PC-9 (cell line): ENCODE results near the gene EYS. TPM values are rescaled to one million over a fixed set of nuclear protein-coding genes. Genes with fewer than 3 reads are reported as not detected.

ENCODE experiments used
- BruUV-seq: library from RNA; stranded (reverse); fragments of 400-500 nt; replicated peaks from 2 replicates; lab custom pipeline; 2021; lab: Mats Ljungman, UMichigan
- CTCF ChIA-PET: fragments of 300-600 bp; sonication (Branson Sonifier 250); formaldehyde crosslinking; loops from one replicate; lab custom pipeline; 2022; ENCODE audit warnings: antibody characterized with exemption; lab: Charles Lee
- POLR2A ChIA-PET: fragments of 300-600 bp; sonication (Branson Sonifier 250); formaldehyde crosslinking; loops from one replicate; lab custom pipeline; 2022; ENCODE audit warnings: antibody characterized with exemption; ENCODE audit not compliant: unreplicated experiment; lab: Charles Lee
- DNase-seq, 2 experiments: peaks; one replicate each; pipeline versions ENCODE4 v3.0.0 to v3.0.0-alpha.2; 2015 to 2022; ENCODE audit warnings: mixed read lengths in 1 of 2
- H2AFZ ChIP-seq: fragments of 200-600 bp; sonication (generic); 2 replicates; pipeline ENCODE4 v1.8.1; 2017; ENCODE audit warnings: antibody characterized with exemption
- H3F3A ChIP-seq: fragments of 200-600 bp; sonication (generic); 2 replicates; pipeline ENCODE4 v1.8.1; 2017; ENCODE audit warnings: antibody characterized with exemption, mild to moderate bottlenecking, low read depth; ENCODE audit not compliant: insufficient read depth
- H3K27ac ChIP-seq: fragments of 200-600 bp; sonication (generic); 2 replicates; pipeline ENCODE4 v1.6.1; 2016; ENCODE audit warnings: mixed run types
- H3K27me3 ChIP-seq: fragments of 200-600 bp; sonication (generic); 2 replicates; pipeline ENCODE4 v1.6.1; 2016; ENCODE audit warnings: low read depth, mixed run types; ENCODE audit not compliant: insufficient read depth
- H3K36me3 ChIP-seq: fragments of 200-600 bp; sonication (generic); 2 replicates; pipeline ENCODE4 v1.6.1; 2016; ENCODE audit warnings: low read depth, mixed run types
- H3K4me1 ChIP-seq: fragments of 200-600 bp; sonication (generic); replicated peaks from 2 replicates; pipeline ENCODE4 v1.6.1; 2016; ENCODE audit warnings: mixed run types; ENCODE audit not compliant: insufficient read depth
- H3K4me2 ChIP-seq: fragments of 200-600 bp; sonication (generic); 2 replicates; pipeline ENCODE4 v1.6.1; 2017; ENCODE audit warnings: mixed run types
- H3K4me3 ChIP-seq: fragments of 200-600 bp; sonication (generic); 2 replicates; pipeline ENCODE4 v1.6.1; 2016; ENCODE audit warnings: mixed run types
- H3K79me2 ChIP-seq: fragments of 200-600 bp; sonication (generic); 2 replicates; pipeline ENCODE4 v1.6.1; 2017; ENCODE audit warnings: low read depth, mixed run types
- H3K9me2 ChIP-seq: fragments of 200-600 bp; sonication (generic); 2 replicates; pipeline ENCODE4 v1.8.1; 2017; ENCODE audit warnings: mild to moderate bottlenecking; ENCODE audit not compliant: insufficient read depth
- H3K9me3 ChIP-seq: fragments of 200-600 bp; sonication (generic); 2 replicates; pipeline ENCODE4 v1.8.1; 2016; ENCODE audit warnings: low read depth; ENCODE audit not compliant: insufficient read depth
- H4K20me1 ChIP-seq: fragments of 200-600 bp; sonication (generic); 2 replicates; pipeline ENCODE4 v1.8.1; 2017; ENCODE audit not compliant: insufficient read depth
- CTCF ChIP-seq: fragments of 200-600 bp; sonication (generic); conservative IDR thresholded peaks from 2 replicates; pipeline ENCODE4 v1.6.1; 2017; ENCODE audit warnings: mixed run types, antibody characterized with exemption, mild to moderate bottlenecking, moderate library complexity
- EZH2 ChIP-seq: fragments of 200-600 bp; sonication (generic); IDR thresholded peaks from 2 replicates; pipeline ENCODE4 v1.8.0; 2017; ENCODE audit warnings: antibody characterized with exemption, low read depth
- intact Hi-C: fragments of 100-400 bp; cut with micrococcal nuclease; formaldehyde crosslinking; loops from one replicate; pipeline ENCODE4 v1.10.0; 2022; ENCODE audit not compliant: unreplicated experiment
- total RNA-seq: library from RNA; stranded (reverse); gene quantifications from 2 replicates; pipeline ENCODE4 v1.2.3, GENCODE V29; 2021

Gene EYS
- total RNA-seq, 1 experiment from 2014 or later, result not detected

GRCh38 chr6:63798378-63798777 is 1908.6 kb downstream of the EYS start:
- no TSS peak for BruUV-seq

GRCh38 chr6:63797721-63798120 is 1909.3 kb downstream of the EYS start:
- Histone ChIP-seq H3K4me2 (no peak overlapping the region), H3K27me3 (no peaks in the 10 kb centered on the region), H2AFZ (no peak overlapping the region), H3K27ac (no peak overlapping the region), H3K4me3 (no peak overlapping the region), H3K79me2 (no peaks in the 10 kb centered on the region), H3F3A (no peaks in the 10 kb centered on the region), H3K9me3 (no peaks in the 10 kb centered on the region), H3K4me1 (no peaks in the 10 kb centered on the region), H3K9me2 (no peaks in the 10 kb centered on the region), H4K20me1 (no peaks in the 10 kb centered on the region), H3K36me3 (no peaks in the 10 kb centered on the region)
- TF ChIP-seq EZH2, result no peak
- no peak for TF ChIP-seq CTCF
- no peak for DNase-seq
- intact Hi-C loops, result no loop called here
- POLR2A ChIA-PET, result no interaction called here
- CTCF ChIA-PET, result no interaction called here
- no TSS peak for BruUV-seq

More at GRCh38 chr6:63798378-63798777, 1908.6 kb downstream of the EYS start:
- intact Hi-C loops, result no loop called here
- TF ChIP-seq EZH2, result no peak
- TF ChIP-seq CTCF, result no peak
- no peaks in the 10 kb centered on the region for H3F3A ChIP-seq
- no peak overlapping the region for H3K4me3 ChIP-seq
- no peaks in the 10 kb centered on the region for H3K79me2 ChIP-seq
- no peaks in the 10 kb centered on the region for H3K9me2 ChIP-seq
- H3K27ac ChIP-seq, result no peak overlapping the region
- CTCF ChIA-PET, result no interaction called here
- H2AFZ ChIP-seq, result no peak overlapping the region
- H3K9me3 ChIP-seq, result no peaks in the 10 kb centered on the region
- no peaks in the 10 kb centered on the region for H3K4me1 ChIP-seq
- no peaks in the 10 kb centered on the region for H3K36me3 ChIP-seq
- H3K27me3 ChIP-seq, result no peaks in the 10 kb centered on the region
- DNase-seq, result no peak
- H3K4me2 ChIP-seq, result no peak overlapping the region
- POLR2A ChIA-PET, result no interaction called here
- H4K20me1 ChIP-seq, result no peaks in the 10 kb centered on the region

GRCh38 chr6:63795826-63796225 is 1911.2 kb downstream of the EYS start:
- TF ChIP-seq CTCF (no peak), EZH2 (no peak)
- H3K4me3 ChIP-seq, result no peak overlapping the region
- H3K27me3 ChIP-seq, result no peaks in the 10 kb centered on the region
- H4K20me1 ChIP-seq, result no peaks in the 10 kb centered on the region
- H3K9me3 ChIP-seq, result no peaks in the 10 kb centered on the region
- no peaks in the 10 kb centered on the region for H3K9me2 ChIP-seq
- no peaks in the 10 kb centered on the region for H3F3A ChIP-seq
- no peak for DNase-seq
- no peak overlapping the region for H2AFZ ChIP-seq
- no peaks in the 10 kb centered on the region for H3K79me2 ChIP-seq
- H3K36me3 ChIP-seq, result no peaks in the 10 kb centered on the region
- ChIA-PET CTCF (no interaction called here), POLR2A (no interaction called here)
- no TSS peak for BruUV-seq
- H3K4me1 ChIP-seq, result no peaks in the 10 kb centered on the region
- H3K27ac ChIP-seq, result no peak overlapping the region
- H3K4me2 ChIP-seq, result no peak overlapping the region
- intact Hi-C loops, result no loop called here
